GM19351 (cell line): ENCODE results near the gene LYVE1.
A peak's percentile ranks its signal among the peaks of the same experiment; 100 is the strongest.

Experiments used
- ATAC-seq: cut with Tn5 transposase; IDR thresholded peaks from one replicate; pipeline ENCODE4 v1.9.1; 2021; ENCODE audit warnings: mild to moderate bottlenecking, moderate library complexity; ENCODE audit not compliant: unreplicated experiment

LYVE1 gene

DNA sequence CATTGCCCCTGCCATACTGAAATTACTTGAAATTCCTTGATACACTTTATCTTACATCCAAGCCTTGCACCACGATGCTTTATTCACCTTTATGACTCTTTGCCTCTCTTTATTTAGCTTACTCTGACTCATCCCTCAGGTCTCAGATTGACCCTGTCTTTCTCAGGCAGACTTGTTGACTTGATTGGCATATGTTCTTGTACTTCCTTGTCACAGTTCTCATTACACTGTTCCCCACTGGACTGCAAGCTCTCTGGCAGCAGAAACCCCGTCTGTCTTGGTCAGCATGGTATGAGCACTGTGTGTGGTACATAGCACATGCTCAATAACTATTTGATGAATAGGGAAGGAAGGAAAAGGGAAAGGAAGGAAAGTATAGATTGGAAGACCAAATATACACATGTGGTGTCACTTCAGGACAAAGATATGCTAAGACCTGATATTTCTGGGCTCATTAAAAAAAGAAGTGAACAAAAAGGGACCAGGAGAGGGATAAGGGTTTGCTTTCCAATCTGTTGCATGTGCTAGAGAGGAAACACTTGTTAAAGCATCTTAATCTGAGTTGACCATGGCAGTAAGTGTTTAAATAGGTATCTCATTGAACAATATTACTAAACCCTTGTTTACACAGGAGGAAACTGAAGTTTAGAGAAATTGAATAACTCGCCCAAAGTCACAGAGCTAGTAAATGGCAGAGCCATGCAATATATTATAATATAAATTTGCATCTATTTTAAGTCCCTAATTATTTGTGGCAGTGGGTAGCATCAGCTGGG lies 7.2 kb downstream of the LYVE1 start:
- ATAC-seq: no peak

GRCh38 chr11:10558288-10558687 lies 10.2 kb downstream of the LYVE1 start:
- ATAC-seq: no peak

- no peak for ATAC-seq
Observed at GRCh38 chr11:10556590-10556989, 11.9 kb downstream of the LYVE1 start.

GRCh38 chr11:10551845-10552352 lies 16.6 kb downstream of the LYVE1 start:
- no peak for ATAC-seq

DNA sequence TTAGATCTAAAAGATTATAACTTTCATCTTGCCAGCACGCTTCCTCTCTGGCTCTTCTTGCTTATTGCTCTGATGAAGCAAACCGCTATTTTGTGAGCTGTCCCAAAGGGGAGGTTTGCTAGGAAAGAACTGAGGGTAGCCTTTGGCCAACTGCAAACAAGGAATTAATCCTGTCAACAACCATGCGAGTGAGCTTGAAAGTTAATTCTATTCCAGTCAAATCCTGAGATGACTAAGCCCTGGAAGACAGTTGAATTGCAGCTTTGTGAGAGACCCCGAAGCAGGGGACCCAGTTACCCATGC lies 17.2 kb downstream of the LYVE1 start:
- no peak for ATAC-seq

DNA sequence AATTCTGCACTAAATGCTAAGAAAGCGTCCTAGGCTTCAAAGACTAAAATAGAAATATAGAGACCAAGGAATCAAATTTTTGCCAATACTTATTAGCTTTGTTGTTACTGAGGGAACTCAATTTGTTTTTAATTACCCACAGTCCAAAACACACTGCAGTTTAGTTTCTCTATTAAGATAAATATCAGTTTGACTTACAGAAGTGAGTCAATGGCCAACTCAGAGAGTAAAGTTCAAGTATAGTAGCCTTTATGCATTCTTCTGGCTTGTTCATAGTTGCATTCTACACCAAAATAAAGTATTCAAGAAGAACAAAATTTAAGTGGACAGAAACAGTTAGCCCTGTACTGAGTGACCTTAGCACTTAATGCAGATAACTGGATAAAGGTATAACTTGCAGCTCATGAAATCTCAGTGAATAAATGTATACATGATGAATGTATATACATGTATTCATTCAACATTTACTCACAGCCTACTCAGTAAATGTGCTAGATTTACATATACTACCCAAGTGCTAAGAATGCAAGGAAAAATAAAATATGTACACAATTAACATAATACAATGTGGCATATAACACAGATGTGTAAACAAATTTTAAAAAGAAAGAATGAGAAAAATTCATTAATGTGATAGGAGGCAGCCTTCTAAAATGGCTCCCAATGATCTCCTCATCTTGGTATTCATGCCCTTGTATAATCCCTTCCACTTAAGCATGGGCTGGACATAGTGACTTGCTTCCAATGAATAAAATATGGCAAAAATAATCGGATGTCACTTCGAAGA lies 17.8 kb downstream of the LYVE1 start:
- ATAC-seq: no peak

- no peak for ATAC-seq
Observed at GRCh38 chr11:10544491-10545465, 23.7 kb downstream of the LYVE1 start.

GRCh38 chr11:10543782-10544181 lies 24.7 kb downstream of the LYVE1 start:
- ATAC-seq: no peak

- ATAC-seq: no peak
Observed at GRCh38 chr11:10542776-10543175, 25.7 kb downstream of the LYVE1 start.

- no peak for ATAC-seq
Observed at GRCh38 chr11:10541561-10541930, 26.9 kb downstream of the LYVE1 start.

DNA sequence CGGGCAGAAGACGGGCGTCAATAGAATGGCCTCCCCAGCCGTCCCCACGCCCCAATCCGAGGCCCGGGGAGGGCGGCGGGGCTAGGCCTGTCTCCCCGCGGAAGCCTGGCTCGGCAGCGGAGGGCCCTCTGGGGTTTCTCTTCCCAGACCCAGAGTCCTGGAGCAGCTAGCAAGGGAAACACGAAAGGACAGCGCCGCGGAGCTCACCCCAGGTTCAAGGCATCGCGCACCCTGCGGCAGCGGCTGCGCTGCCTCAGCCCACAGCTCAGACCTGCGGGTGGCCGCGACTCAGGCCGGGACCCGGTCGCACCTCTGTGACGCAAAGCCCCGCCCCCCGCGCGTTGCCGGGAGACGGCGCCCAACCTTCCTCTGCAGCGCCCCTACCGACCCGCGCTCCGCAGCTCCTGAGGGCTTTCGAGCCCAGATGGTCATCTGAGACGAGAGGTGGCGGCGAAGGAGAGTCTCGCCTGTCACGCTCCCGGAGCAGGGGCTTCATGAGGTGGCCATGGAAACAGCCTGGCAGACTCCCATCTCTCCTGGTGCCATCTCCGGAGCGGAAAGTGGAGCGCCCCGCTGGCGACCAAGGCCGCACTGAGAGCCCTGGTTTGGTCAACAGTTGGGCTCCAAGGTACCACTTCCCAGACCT lies 27.4 kb downstream of the LYVE1 start, which contains the start of gene RNF141:
Gene RNF141 (minus strand): TSS at position 273 of the 646 bp plus-strand sequence. CDS start 7,029 bp downstream, outside the sequence.
- ATAC-seq: peak; percentile 96

DNA sequence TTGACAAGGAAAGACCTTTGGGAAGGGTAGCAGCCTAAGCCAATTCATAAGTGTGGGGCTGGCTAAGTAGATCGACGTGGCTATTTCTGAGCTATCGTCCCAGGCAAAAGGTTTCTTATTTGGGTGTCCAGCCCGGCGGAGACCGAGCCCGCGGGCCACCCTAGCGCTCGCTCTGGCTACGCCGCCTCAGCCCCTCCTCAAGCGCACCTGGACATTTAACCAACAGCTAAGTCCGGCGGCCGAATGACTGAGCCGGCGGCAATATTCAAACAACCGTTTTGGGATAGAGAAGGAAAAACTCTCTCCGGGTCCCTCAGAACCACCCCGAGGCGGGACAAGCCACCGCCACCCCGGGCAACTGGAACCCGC lies 27.9 kb downstream of the LYVE1 start:
- peak; percentile 25 for ATAC-seq

DNA sequence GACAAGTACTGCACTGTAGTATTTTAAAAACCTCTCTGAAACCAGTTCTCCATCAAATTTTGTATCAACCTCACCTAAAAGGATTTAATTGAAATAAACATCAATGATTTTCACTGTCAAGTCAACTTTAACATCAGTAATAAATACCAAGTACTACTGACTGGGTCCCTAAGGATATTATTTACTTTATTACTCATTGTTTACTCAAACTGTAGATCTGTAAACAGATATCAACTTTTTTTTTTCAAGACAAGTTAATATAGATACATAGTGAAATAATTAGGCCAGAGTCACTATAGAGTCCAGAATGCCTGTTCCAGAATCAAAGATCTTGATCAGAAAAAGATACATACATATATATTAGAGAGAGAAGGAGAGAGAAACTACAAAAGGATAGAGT lies 29.1 kb downstream of the LYVE1 start:
- ATAC-seq: no peak

DNA sequence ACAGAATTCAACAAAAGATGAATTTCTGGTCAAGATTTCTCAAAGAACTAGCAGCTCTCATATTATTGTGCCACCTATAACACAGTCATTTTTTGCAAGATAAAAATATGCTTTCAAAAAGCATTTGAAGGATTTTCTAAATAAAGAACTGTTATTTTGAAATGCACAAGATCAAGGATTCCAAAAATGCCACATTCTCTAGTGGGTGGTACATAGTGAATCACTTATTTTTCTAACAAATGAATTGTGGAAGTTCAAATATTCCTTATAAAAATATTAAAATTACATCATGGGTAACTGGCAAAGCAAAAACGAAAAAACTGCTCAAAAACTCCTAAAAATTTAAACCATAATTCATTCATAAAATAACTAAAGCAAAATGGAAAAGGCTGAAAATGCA lies 29.5 kb downstream of the LYVE1 start:
- ATAC-seq: no peak

- ATAC-seq: no peak
Observed at GRCh38 chr11:10537600-10537999, 30.9 kb downstream of the LYVE1 start.

- no peak for ATAC-seq
Observed at GRCh38 chr11:10534316-10534715, 34.1 kb downstream of the LYVE1 start.

DNA sequence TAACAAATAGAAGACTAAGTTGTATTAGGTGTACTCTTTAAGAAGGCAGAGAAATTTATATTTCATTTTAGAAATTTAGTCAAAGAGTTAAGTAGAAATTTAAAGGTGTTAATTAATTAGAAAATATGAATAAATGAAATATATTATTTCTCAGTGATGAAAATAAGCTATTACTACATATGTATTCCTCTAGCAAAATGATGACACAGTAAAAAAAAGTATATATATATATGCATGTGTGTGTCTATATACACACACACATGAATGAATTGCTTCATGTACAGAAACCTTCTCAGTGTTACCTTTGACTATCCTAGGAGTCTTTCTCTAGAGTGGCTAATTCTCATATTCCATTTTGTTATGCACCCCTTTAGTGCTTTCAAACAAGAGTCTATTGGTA lies 35.1 kb downstream of the LYVE1 start:
- ATAC-seq: no peak

DNA sequence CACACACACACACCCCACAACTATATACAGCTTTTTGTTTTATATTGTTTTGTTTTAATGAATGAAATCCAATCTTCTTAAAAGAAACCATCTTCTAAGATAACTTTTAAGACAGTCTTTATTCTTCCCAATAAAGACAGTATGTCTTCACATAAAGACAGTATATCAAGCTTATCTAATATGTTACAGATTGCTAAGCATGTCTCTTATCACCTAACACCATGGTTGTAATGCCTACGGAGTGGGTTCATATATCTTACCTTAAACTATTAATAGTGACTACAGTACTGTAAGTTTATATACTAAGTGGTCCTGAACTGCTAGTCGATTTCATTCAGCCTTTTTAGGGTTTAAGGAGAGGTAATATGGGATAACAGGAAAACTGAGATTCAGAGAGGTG lies 35.9 kb downstream of the LYVE1 start:
- no peak for ATAC-seq

DNA sequence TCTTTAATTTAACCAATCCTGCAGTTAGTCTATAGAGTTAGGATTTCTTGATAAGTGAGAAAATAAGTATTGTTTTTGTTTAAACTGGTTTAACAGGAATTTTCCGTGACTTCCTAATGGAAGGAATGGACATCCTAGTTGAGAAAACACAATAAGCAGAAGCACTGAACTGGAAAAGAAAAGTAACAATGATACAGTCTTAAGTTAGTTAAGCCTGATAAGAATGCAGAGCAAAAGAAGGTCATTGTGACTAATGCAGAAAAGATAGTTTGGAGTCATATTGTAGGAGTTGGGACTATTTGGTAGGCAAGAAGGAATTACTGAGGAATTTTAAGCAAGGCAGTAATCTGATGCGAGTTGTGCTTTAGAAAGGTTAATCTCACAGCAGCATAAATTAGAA lies 39.2 kb downstream of the LYVE1 start:
- ATAC-seq: no peak

DNA sequence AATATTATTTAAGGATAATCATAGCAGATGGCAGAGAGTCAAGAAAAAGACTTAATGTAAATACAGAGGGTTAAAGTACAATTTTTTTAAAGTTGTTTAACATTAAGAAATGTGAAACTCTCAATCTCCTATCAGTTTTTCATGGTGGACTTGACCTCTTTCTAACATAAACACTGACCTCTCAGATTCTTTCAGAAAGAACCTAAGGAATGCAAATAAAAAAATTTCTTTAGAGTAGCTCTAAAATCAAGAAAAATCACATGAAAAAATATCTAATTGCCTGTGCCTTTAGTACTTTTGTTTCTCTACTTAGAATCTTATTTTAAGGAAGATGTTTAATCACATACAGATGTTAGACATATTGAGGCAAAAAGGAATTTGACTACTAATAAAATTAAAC lies 40.3 kb downstream of the LYVE1 start:
- no peak for ATAC-seq
